OCI-LY3 (cell line): ENCODE data around the gene SLC27A2.

Experiments
- CTCF ChIP-seq: fragments of 200-600, 300-600 bp; sonication (generic); IDR thresholded peaks from 2 replicates; pipeline ENCODE4 v1.5.1; 2014; ENCODE audit warnings: antibody characterized with exemption, low read length, low read depth
- EZH2phosphoT487 ChIP-seq: fragments of 200-600 bp; shearing (Covaris generic); IDR thresholded peaks from 2 replicates; pipeline ENCODE4 v1.6.1; 2018; ENCODE audit warnings: antibody characterized with exemption, mixed run types, low read depth

GRCh38 chr15:50236433-50236832, 54.4 kb downstream of the SLC27A2 start:
- TF ChIP-seq EZH2phosphoT487 (no peak), CTCF (no peak)
